SK-N-SH (cell line): Measurements from ENCODE around the gene TPO. TPM values are rescaled to one million over a fixed set of nuclear protein-coding genes. Genes with fewer than 3 reads are reported as not detected.

Experiments
- CTCF ChIA-PET: fragments of 300-600, 350-600 bp; formaldehyde crosslinking; extraction: SDS; loops from one replicate; lab custom pipeline; 2021; lab: Yijun Ruan, JAX
- POLR2A ChIA-PET: fragments of 350-600 bp; sonication (Branson Sonifier 250); formaldehyde crosslinking; extraction: SDS; loops from one replicate; lab custom pipeline; 2020; ENCODE audit warnings: antibody characterized with exemption, inconsistent platforms; lab: Yijun Ruan, JAX
- DNase-seq: peaks from one replicate; pipeline ENCODE4 v3.0.0; 2012
- H2AFZ ChIP-seq: fragments of 200-600 bp; sonication (generic); 2 replicates; pipeline ENCODE4 v1.8.1; 2016; ENCODE audit warnings: antibody characterized with exemption, mild to moderate bottlenecking, low read depth
- H3F3A ChIP-seq: fragments of 200-600 bp; sonication (generic); replicated peaks from 2 replicates; pipeline ENCODE3; 2016; ENCODE audit warnings: antibody characterized with exemption, mild to moderate bottlenecking; ENCODE audit not compliant: insufficient read depth
- H3K27ac ChIP-seq, 2 experiments: fragments of 200-500 bp in 1 of 2; fragments of 200-600 bp in 1 of 2; sonication (Bioruptor generic) in 1 of 2; sonication (generic), shearing (Covaris generic) in 1 of 2; 2 replicates each; pipeline versions ENCODE4 v1.5.1 to v1.6.1; 2014 to 2016; ENCODE audit warnings: low read depth in 2 of 2, inconsistent platforms in 1 of 2, low read length in 1 of 2, mild to moderate bottlenecking in 1 of 2, mixed read lengths in 1 of 2
- H3K27me3 ChIP-seq: fragments of 200-600 bp; sonication (generic), shearing (Covaris generic); 2 replicates; pipeline ENCODE4 v1.6.1; 2016; ENCODE audit warnings: mixed run types; ENCODE audit not compliant: insufficient read depth
- H3K36me3 ChIP-seq, 2 experiments: fragments of 200-500 bp in 1 of 2; fragments of 200-600 bp in 1 of 2; sonication (Bioruptor generic) in 1 of 2; sonication (generic) in 1 of 2; replicated peaks in 1 of 2; 2 replicates each; pipeline versions ENCODE3 to v1.5.1; 2014 to 2016; ENCODE audit warnings: low read length in 1 of 2, mild to moderate bottlenecking in 1 of 2; ENCODE audit not compliant: insufficient read depth in 2 of 2, control insufficient read depth in 1 of 2
- H3K4me1 ChIP-seq, 2 experiments: fragments of 200-500 bp in 1 of 2; fragments of 200-600 bp in 1 of 2; sonication (Bioruptor generic) in 1 of 2; sonication (generic), shearing (Covaris generic) in 1 of 2; 2 replicates each; pipeline versions ENCODE4 v1.5.1 to v1.6.1; 2014 to 2016; ENCODE audit warnings: low read depth in 1 of 2, low read length in 1 of 2, mixed run types in 1 of 2; ENCODE audit not compliant: insufficient read depth in 2 of 2, control insufficient read depth in 1 of 2
- H3K4me2 ChIP-seq: fragments of 200-600 bp; sonication (generic), shearing (Covaris generic); 2 replicates; pipeline ENCODE4 v1.6.1; 2017; ENCODE audit warnings: mixed run types
- H3K4me3 ChIP-seq, 2 experiments: fragments of 200-500 bp in 1 of 2; fragments of 200-600 bp in 1 of 2; sonication (Bioruptor generic) in 1 of 2; sonication (generic), shearing (Covaris generic) in 1 of 2; 2 replicates each; pipeline versions ENCODE4 v1.5.1 to v1.8.1; 2014 to 2016; ENCODE audit warnings: low read depth in 2 of 2, inconsistent platforms in 1 of 2, low read length in 1 of 2, mild to moderate bottlenecking in 1 of 2, mixed read lengths in 1 of 2, moderate library complexity in 1 of 2
- H3K79me2 ChIP-seq: fragments of 200-600 bp; sonication (generic); 2 replicates; pipeline ENCODE4 v1.8.1; 2017; ENCODE audit warnings: mild to moderate bottlenecking; ENCODE audit not compliant: insufficient read depth
- H3K9ac ChIP-seq: fragments of 200-600 bp; sonication (generic); 2 replicates; pipeline ENCODE4 v1.6.1; 2017; ENCODE audit warnings: mixed run types
- H3K9me2 ChIP-seq: fragments of 200-600 bp; sonication (generic); 2 replicates; pipeline ENCODE4 v1.6.1; 2017; ENCODE audit warnings: mixed run types
- H3K9me3 ChIP-seq: fragments of 200-600 bp; sonication (generic); 2 replicates; pipeline ENCODE4 v1.6.1; 2017; ENCODE audit warnings: mixed run types, mild to moderate bottlenecking, moderate library complexity
- H4K20me1 ChIP-seq: fragments of 200-600 bp; sonication (generic); 2 replicates; pipeline ENCODE4 v1.6.1; 2017; ENCODE audit warnings: mild to moderate bottlenecking, mixed run types; ENCODE audit not compliant: insufficient read depth
- ELF1 ChIP-seq: IDR thresholded peaks from 2 replicates; pipeline ENCODE4 v1.4.0; 2012
- EP300 ChIP-seq, 2 experiments: IDR thresholded peaks; 2 replicates each; pipeline versions ENCODE4 v1.4.0 to v1.6.1; 2012; ENCODE audit warnings: borderline replicate concordance in 1 of 2, low read depth in 1 of 2, low read length in 1 of 2
- FOSL2 ChIP-seq: IDR thresholded peaks from 2 replicates; pipeline ENCODE4 v1.4.0; 2012; ENCODE audit warnings: low read depth, mild to moderate bottlenecking, moderate library complexity, borderline replicate concordance
- FOXM1 ChIP-seq: IDR thresholded peaks from 2 replicates; pipeline ENCODE4 v1.4.0; 2012; ENCODE audit warnings: low read depth, mild to moderate bottlenecking
- GABPA ChIP-seq: IDR thresholded peaks from 2 replicates; pipeline ENCODE4 v1.4.0; 2012; ENCODE audit warnings: low read depth, mild to moderate bottlenecking
- GATA2 ChIP-seq: sonication (generic); formaldehyde crosslinking; IDR thresholded peaks from 2 replicates; pipeline ENCODE4 v1.5.0; 2020; ENCODE audit warnings: mild to moderate bottlenecking, missing genetic modification reagents
- IRF3 ChIP-seq: fragments of 150-350 bp; IDR thresholded peaks from 2 replicates; pipeline ENCODE4 v1.6.1; 2016; ENCODE audit warnings: mild to moderate bottlenecking, low read depth, low read length
- MAX ChIP-seq: IDR thresholded peaks from 2 replicates; pipeline ENCODE4 v1.4.0; 2012; ENCODE audit warnings: low read depth
- MXI1 ChIP-seq: IDR thresholded peaks from 2 replicates; pipeline ENCODE4 v1.6.1; 2012; ENCODE audit warnings: mild to moderate bottlenecking, low read depth, low read length, improper control_type of control experiment
- NFIC ChIP-seq: IDR thresholded peaks from 2 replicates; pipeline ENCODE4 v1.4.0; 2012; ENCODE audit warnings: borderline replicate concordance
- PBX3 ChIP-seq: IDR thresholded peaks from 2 replicates; pipeline ENCODE4; 2012
- RAD21 ChIP-seq: IDR thresholded peaks from 2 replicates; pipeline ENCODE4 v1.6.1; 2012; ENCODE audit warnings: mild to moderate bottlenecking, low read length
- RCOR1 ChIP-seq: fragments of 150-350 bp; IDR thresholded peaks from 2 replicates; pipeline ENCODE4 v1.6.1; 2017; ENCODE audit warnings: antibody characterized with exemption, low read length
- RXRA ChIP-seq: IDR thresholded peaks from 2 replicates; pipeline ENCODE4 v1.4.0; 2012; ENCODE audit warnings: low read depth, mild to moderate bottlenecking, borderline replicate concordance
- TCF12 ChIP-seq: IDR thresholded peaks from 2 replicates; pipeline ENCODE4 v1.4.0; 2012
- TEAD4 ChIP-seq: IDR thresholded peaks from 2 replicates; pipeline ENCODE4 v1.4.0; 2012; ENCODE audit warnings: mild to moderate bottlenecking, borderline replicate concordance; ENCODE audit not compliant: insufficient read depth
- YY1 ChIP-seq: IDR thresholded peaks from 2 replicates; pipeline ENCODE4 v1.4.0; 2012; ENCODE audit warnings: low read depth, mild to moderate bottlenecking
- WGBS: methylation state at CpG from one replicate; pipeline ENCODE4 v1.1.6; 2017; ENCODE audit warnings: low lambda C conversion rate; 5-methylcytosine and 5-hydroxymethylcytosine counted together
- polyA plus RNA-seq, 3 experiments: library from polyadenylated mRNA; depleted of rRNA; stranded (reverse); fragments of >200 nt; gene quantifications; 2 replicates each; pipeline ENCODE4 v1.2.3, GENCODE V29; 2012
- TF ChIP-seq, protein P1 (sequence below): IDR thresholded peaks from 2 replicates; pipeline ENCODE4 v1.4.0; 2012; ENCODE audit warnings: low read depth, borderline replicate concordance
- TF ChIP-seq, protein P2 (sequence below): fragments of 150-350 bp; IDR thresholded peaks from 2 replicates; pipeline ENCODE4 v1.6.1; 2017; ENCODE audit warnings: antibody characterized with exemption, low read length, low read depth, borderline replicate concordance

The TPO gene
- polyA plus RNA-seq, 1 of the 3 experiments (the other 2 are of a cell fraction), result not detected

- WGBS, result 46% methylated on average over 7 of the region's 7 CpGs
- no peaks in the 10 kb centered on the region for H3K27me3 ChIP-seq
- no peaks in the 10 kb centered on the region for H3K4me1 ChIP-seq
- POLR2A ChIA-PET, result no interaction called here
- H3F3A ChIP-seq, result no peaks in the 10 kb centered on the region
- no peaks in the 10 kb centered on the region for H3K9me2 ChIP-seq
- H3K4me3 ChIP-seq, result no peak overlapping the region
- no peak overlapping the region for H3K27ac ChIP-seq
- H3K79me2 ChIP-seq, result no peaks in the 10 kb centered on the region
- CTCF ChIA-PET, result interaction anchor here (1.2 to 1.4 kb wide), 2 partner anchors 20 to 106 kb away, joined by 3 read pairs; no protein-coding TSS in a partner anchor
- TF ChIP-seq FOSL2 (no peak), MAX (no peak), GABPA (no peak), IRF3 (no peak), RAD21 (no peak), TEAD4 (no peak), TCF12 (no peak), RCOR1 (no peak), MXI1 (no peak), EP300 (IDR thresholded peaks at IDR 0.05; ENCODE audit: borderline replicate concordance in 1 of 2, low read depth in 1 of 2, low read length in 1 of 2) (no peak), GATA2 (CRISPR knock-in tag) (no peak), YY1 (no peak)
- TF ChIP-seq, protein P1, sequence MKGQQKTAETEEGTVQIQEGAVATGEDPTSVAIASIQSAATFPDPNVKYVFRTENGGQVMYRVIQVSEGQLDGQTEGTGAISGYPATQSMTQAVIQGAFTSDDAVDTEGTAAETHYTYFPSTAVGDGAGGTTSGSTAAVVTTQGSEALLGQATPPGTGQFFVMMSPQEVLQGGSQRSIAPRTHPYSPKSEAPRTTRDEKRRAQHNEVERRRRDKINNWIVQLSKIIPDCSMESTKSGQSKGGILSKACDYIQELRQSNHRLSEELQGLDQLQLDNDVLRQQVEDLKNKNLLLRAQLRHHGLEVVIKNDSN, result no peak
- TF ChIP-seq, all 33 proteins: peak for 0
- no peak overlapping the region for H3K4me2 ChIP-seq
- no peak overlapping the region for H3K9ac ChIP-seq
- no peaks in the 10 kb centered on the region for H3K36me3 ChIP-seq
- no peaks in the 10 kb centered on the region for H3K9me3 ChIP-seq
- no peak overlapping the region for H2AFZ ChIP-seq
- H4K20me1 ChIP-seq, result no peaks in the 10 kb centered on the region
- DNase-seq, result no peak
These were observed 27.3 kb downstream of the TPO start for GRCh38 chr2:1440581-1440980.

DNA sequence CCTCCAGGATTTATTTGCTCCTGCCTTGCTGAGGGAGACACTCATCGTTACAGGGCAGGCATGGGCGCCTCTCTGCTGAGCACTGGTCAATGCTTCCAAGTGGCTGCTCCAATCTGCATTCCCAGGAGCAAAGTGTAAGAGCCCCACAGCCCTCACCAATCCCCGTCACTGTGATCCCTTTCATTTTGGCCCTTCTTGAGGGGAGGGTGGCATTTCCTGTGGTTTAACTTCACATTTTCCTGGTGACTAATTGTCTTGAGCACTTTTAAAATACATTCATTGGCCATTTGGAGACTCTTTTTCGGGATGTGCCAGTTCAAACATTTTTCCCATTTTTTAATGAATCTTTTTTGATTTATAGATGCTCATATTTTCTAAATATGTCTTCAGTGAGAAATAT is 33.0 kb downstream of the TPO start:
- Histone ChIP-seq H3K27me3 (no peaks in the 10 kb centered on the region), H3K9ac (no peak overlapping the region), H3K4me2 (no peak overlapping the region), H2AFZ (no peak overlapping the region), H3K9me2 (no peaks in the 10 kb centered on the region), H3K4me3 (no peak overlapping the region), H4K20me1 (no peaks in the 10 kb centered on the region), H3F3A (no peaks in the 10 kb centered on the region), H3K27ac (no peak overlapping the region), H3K9me3 (no peaks in the 10 kb centered on the region), H3K79me2 (no peaks in the 10 kb centered on the region), H3K4me1 (peaks cover 0 to 10% of the 10 kb centered on the region in 2 experiments; a peak in 1 of 4 replicates), H3K36me3 (no peaks in the 10 kb centered on the region)
- CTCF ChIA-PET, result interaction anchor here (1.3 kb wide), 1 partner anchor 12 kb away, joined by 3 read pairs; no protein-coding TSS in a partner anchor
- 13% methylated on average over 4 of the region's 4 CpGs for WGBS
- TF ChIP-seq FOXM1 (no peak), RXRA (no peak), NFIC (no peak), IRF3 (no peak), RAD21 (no peak), YY1 (no peak), TEAD4 (no peak), EP300 (IDR thresholded peaks at IDR 0.05; ENCODE audit: borderline replicate concordance in 1 of 2, low read depth in 1 of 2, low read length in 1 of 2) (no peak), PBX3 (no peak), ELF1 (no peak), TCF12 (no peak)
- TF ChIP-seq, protein P1, result no peak
- TF ChIP-seq, protein P2, sequence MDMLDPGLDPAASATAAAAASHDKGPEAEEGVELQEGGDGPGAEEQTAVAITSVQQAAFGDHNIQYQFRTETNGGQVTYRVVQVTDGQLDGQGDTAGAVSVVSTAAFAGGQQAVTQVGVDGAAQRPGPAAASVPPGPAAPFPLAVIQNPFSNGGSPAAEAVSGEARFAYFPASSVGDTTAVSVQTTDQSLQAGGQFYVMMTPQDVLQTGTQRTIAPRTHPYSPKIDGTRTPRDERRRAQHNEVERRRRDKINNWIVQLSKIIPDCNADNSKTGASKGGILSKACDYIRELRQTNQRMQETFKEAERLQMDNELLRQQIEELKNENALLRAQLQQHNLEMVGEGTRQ, result no peak
- POLR2A ChIA-PET, result no interaction called here
- no peak for DNase-seq
